BJ (cell line): ENCODE data around the gene TEAD4. TPM values are rescaled to one million over a fixed set of nuclear protein-coding genes. Genes with fewer than 3 reads are reported as not detected.

Experiments
- CTCF ChIA-PET: fragments of 350-600 bp; formaldehyde crosslinking; extraction: SDS; loops from one replicate; lab custom pipeline; 2021; ENCODE audit warnings: antibody characterized with exemption, inconsistent platforms; lab: Yijun Ruan, JAX
- POLR2A ChIA-PET: fragments of 300-600 bp; sonication (Branson Sonifier 250); formaldehyde crosslinking; extraction: SDS; loops from one replicate; lab custom pipeline; 2021; ENCODE audit warnings: antibody characterized with exemption; lab: Charles Lee
- DNase-seq: peaks from one replicate; pipeline ENCODE4 v3.0.0-alpha.2; 2011; ENCODE audit warnings: low read depth
- H3K27me3 ChIP-seq: 2 replicates; pipeline ENCODE4 v1.6.0; 2011; ENCODE audit warnings: low read length; ENCODE audit not compliant: control insufficient read depth, insufficient read depth
- H3K36me3 ChIP-seq: 2 replicates; pipeline ENCODE4 v1.5.1; 2011; ENCODE audit warnings: low read length; ENCODE audit not compliant: control insufficient read depth, insufficient read depth
- H3K4me3 ChIP-seq: 2 replicates; pipeline ENCODE4 v1.5.1; 2011; ENCODE audit warnings: low read depth, mild to moderate bottlenecking, control low read depth, low read length
- CTCF ChIP-seq: IDR thresholded peaks from 2 replicates; pipeline ENCODE4 v1.5.1; 2011; ENCODE audit warnings: low read depth, mild to moderate bottlenecking, control low read depth, inconsistent platforms, low read length, moderate library complexity; ENCODE audit not compliant: insufficient read depth
- polyA plus RNA-seq: library from polyadenylated mRNA; depleted of rRNA; stranded (reverse); fragments of >200 nt; gene quantifications from 2 replicates; pipeline ENCODE4 v1.2.3, GENCODE V29; 2011

The TEAD4 gene
- polyA plus RNA-seq, 1 experiment: 30.2 TPM

DNA sequence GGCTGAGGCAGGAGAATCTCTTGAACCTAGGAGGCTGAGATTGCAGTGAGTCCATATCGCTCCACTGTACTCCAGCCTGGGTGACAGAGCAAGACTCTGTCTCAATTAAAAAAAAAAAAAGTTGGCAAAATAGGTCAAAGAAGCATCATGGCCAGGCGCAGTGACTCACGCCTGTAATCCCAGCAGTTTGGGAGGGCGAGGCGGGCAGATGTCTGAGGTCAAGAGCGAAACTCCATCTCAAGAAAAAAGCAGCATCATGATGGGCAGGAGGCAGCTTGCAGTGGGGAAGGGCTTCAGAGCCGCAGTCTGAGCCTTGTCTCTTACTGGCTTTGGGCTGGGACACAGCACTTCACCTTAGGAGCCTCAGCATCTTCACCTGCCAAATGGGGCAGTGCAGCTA is 21.4 kb downstream of the TEAD4 start:
- no peak overlapping the region for H3K4me3 ChIP-seq
- POLR2A ChIA-PET: no interaction called here
- no peak for DNase-seq
- no peaks in the 10 kb centered on the region for H3K27me3 ChIP-seq
- peaks cover 5% of the 10 kb centered on the region; the same call in 1 of the 2 replicates for H3K36me3 ChIP-seq
- CTCF ChIA-PET: interaction anchor here (0.6 kb wide), 2 partner anchors 12 to 54 kb away, joined by 3 to 5 read pairs; no protein-coding TSS in a partner anchor
- TF ChIP-seq CTCF: no peak

- Histone ChIP-seq H3K4me3 (no peak overlapping the region), H3K27me3 (no peaks in the 10 kb centered on the region), H3K36me3 (peaks cover 5% of the 10 kb centered on the region; the same call in 1 of the 2 replicates)
- ChIA-PET CTCF (interaction anchor here (1.1 kb wide), 1 partner anchor 9 kb away, joined by 3 read pairs; no protein-coding TSS in a partner anchor), POLR2A (no interaction called here)
- TF ChIP-seq CTCF: no peak
- no peak for DNase-seq
Measured at GRCh38 chr12:2982361-2982760, 23.2 kb downstream of the TEAD4 start.

DNA sequence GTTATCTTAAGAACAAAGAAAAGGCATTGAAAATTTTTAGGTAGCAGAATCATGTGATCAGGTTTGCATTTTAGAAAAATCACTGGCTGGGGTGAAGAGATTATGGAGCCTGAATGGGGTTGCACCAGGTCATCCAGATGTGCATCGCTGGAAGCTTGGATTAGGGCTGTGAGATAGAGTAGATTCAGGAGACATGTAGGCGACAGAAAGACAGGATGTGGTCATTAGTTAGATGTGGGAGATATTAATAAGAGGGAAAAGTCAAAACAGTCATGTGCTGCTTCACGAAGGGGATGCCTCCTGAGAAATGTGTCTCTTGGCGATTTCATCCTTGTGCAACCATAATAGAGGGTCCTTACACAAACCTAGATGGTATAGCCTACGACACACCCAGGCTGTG is 25.1 kb downstream of the TEAD4 start:
- POLR2A ChIA-PET: no interaction called here
- Histone ChIP-seq H3K36me3 (peaks cover 4% of the 10 kb centered on the region; the same call in 1 of the 2 replicates), H3K4me3 (no peak overlapping the region), H3K27me3 (no peaks in the 10 kb centered on the region)
- no peak for TF ChIP-seq CTCF
- CTCF ChIA-PET: no interaction called here
- no peak for DNase-seq

DNA sequence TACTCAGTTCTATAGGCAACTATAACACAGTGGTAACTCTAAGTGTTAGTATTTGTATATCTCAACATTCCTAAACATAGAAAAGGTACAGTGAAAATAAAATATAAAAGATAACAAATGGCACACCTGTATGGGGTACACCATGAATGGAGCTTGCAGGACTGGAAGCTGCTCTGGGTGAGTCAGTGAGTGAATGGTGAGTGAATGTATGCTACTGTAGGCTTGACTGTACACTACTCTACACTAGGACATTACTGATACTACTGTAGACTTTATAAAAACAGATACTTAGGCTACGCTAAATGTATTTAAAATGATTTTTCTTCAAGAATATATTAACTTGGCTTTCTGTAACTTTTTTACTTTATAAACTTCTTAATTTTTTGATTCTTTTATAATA is 25.5 kb downstream of the TEAD4 start:
- no peak for TF ChIP-seq CTCF
- DNase-seq: no peak
- ChIA-PET POLR2A (no interaction called here), CTCF (no interaction called here)
- Histone ChIP-seq H3K27me3 (no peaks in the 10 kb centered on the region), H3K4me3 (no peak overlapping the region), H3K36me3 (peaks cover 3% of the 10 kb centered on the region; the same call in 1 of the 2 replicates)

GRCh38 chr12:2986876-2987275 is 27.7 kb downstream of the TEAD4 start:
- H3K27me3 ChIP-seq: no peaks in the 10 kb centered on the region
- TF ChIP-seq CTCF: no peak
- POLR2A ChIA-PET: no interaction called here
- no peak overlapping the region for H3K4me3 ChIP-seq
- CTCF ChIA-PET: interaction anchor here (0.9 kb wide), 1 partner anchor 9 kb away, joined by 4 read pairs; no protein-coding TSS in a partner anchor
- DNase-seq: no peak
- H3K36me3 ChIP-seq: no peaks in the 10 kb centered on the region
